ENCODE measurements around the gene SPINT3.

DNA sequence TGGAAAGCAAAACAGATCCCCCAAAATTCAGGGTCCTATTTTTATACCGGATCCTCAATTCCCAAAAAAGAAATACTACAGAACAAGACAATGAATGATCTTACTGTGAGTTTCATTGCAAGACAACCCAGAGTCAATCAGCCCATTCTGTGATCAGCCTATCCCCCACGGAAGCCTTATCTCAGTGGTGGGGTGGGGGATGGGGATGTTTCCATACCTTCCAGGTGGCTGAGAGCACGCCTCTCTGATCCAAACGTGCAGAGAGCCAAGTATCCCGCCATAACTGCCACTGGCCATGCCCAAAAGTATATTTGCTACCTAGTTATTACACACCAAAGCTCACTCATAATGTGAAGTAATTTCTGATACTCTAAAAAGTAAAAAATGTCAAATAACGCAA, 30.7 kb downstream of the SPINT3 start:
- TF ChIP-seq, protein P1, sequence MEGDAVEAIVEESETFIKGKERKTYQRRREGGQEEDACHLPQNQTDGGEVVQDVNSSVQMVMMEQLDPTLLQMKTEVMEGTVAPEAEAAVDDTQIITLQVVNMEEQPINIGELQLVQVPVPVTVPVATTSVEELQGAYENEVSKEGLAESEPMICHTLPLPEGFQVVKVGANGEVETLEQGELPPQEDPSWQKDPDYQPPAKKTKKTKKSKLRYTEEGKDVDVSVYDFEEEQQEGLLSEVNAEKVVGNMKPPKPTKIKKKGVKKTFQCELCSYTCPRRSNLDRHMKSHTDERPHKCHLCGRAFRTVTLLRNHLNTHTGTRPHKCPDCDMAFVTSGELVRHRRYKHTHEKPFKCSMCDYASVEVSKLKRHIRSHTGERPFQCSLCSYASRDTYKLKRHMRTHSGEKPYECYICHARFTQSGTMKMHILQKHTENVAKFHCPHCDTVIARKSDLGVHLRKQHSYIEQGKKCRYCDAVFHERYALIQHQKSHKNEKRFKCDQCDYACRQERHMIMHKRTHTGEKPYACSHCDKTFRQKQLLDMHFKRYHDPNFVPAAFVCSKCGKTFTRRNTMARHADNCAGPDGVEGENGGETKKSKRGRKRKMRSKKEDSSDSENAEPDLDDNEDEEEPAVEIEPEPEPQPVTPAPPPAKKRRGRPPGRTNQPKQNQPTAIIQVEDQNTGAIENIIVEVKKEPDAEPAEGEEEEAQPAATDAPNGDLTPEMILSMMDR (IDR thresholded peaks at IDR 0.05), result no peak
- no peak for TF ChIP-seq POLR2A (IDR thresholded peaks at IDR 0.05)
